ENCODE data around the gene NCEH1.

- TF ChIP-seq CTCF (IDR thresholded peaks at IDR 0.05), result no peak
- TF ChIP-seq POLR2A (IDR thresholded peaks at IDR 0.05), result no peak
- no peak for TF ChIP-seq POLR2AphosphoS5 (IDR thresholded peaks at IDR 0.05)
- no peak for TF ChIP-seq EP300 (IDR thresholded peaks at IDR 0.05)
Measured at GRCh38 chr3:172629470-172629869, 81.4 kb downstream of the NCEH1 start.
